22Rv1 (cell line): ENCODE data around the gene ETV2.

Experiments
- CTCF ChIP-seq: fragments of 450-650 bp; IDR thresholded peaks from 2 replicates; pipeline ENCODE4 v1.5.1; 2017; ENCODE audit warnings: mild to moderate bottlenecking
- ZFX ChIP-seq: fragments of 450-650 bp; IDR thresholded peaks from 2 replicates; pipeline ENCODE4 v1.6.1; 2017; ENCODE audit warnings: antibody characterized with exemption, borderline replicate concordance

GRCh38 chr19:35608251-35608650 is 33.3 kb upstream of the ETV2 start:
- TF ChIP-seq CTCF, result no peak
- TF ChIP-seq ZFX, result no peak
